K562 (cell line): ENCODE measurements around the gene LIPE. TPM values are rescaled to one million over a fixed set of nuclear protein-coding genes. Genes with fewer than 3 reads are reported as not detected.

Source experiments
- ARID1B ChIP-seq: fragments of 450-650 bp; IDR thresholded peaks from 2 replicates; pipeline ENCODE4 v1.6.1; 2016; ENCODE audit warnings: antibody characterized with exemption, mild to moderate bottlenecking, inconsistent platforms
- ATF3 ChIP-seq, 2 experiments: fragments of 450-650 bp in 1 of 2; sonication (generic) in 1 of 2; formaldehyde crosslinking in 1 of 2; IDR thresholded peaks in 1 of 2; conservative IDR thresholded peaks in 1 of 2; 2 replicates each; pipeline versions ENCODE4 v1.6.1 to v1.8.1; 2016 to 2023; ENCODE audit warnings: mild to moderate bottlenecking in 2 of 2, moderate library complexity in 2 of 2, inconsistent platforms in 1 of 2, missing genetic modification reagents in 1 of 2
- CTBP1 ChIP-seq: fragments of 450-650 bp; IDR thresholded peaks from 2 replicates; pipeline ENCODE4 v1.6.1; 2016; ENCODE audit warnings: borderline replicate concordance
- ETV1 ChIP-seq: fragments of 450-650 bp; conservative IDR thresholded peaks from 2 replicates; pipeline ENCODE4 v1.6.1; 2016; ENCODE audit warnings: missing genetic modification characterization, control low read depth, low read depth, missing compliant biosample characterization
- polyA plus RNA-seq, 8 experiments: library from polyadenylated mRNA; depleted of rRNA in 4 of 8; stranded (reverse) in 5 of 8; unstranded in 3 of 8; fragments of >200 nt; fragmentation: Nextera tagmentation in 2 of 8; fragmentation: Illumina TruSeq in 1 of 8; extraction: Ambion mirVana in 2 of 8; extraction: Trizol in 1 of 8; gene quantifications; 2 replicates each; pipeline versions ENCODE4 v1.2.1 to v1.2.3, GENCODE V29; 2011 to 2014; ENCODE audit warnings: inconsistent platforms in 1 of 8, missing spikeins in 1 of 8
- total RNA-seq, 7 experiments: library from RNA; depleted of rRNA in 6 of 7; stranded (reverse); fragments of >200 nt in 6 of 7; fragmentation: Illumina TruSeq in 2 of 7; extraction: Trizol in 2 of 7; gene quantifications; 2 replicates each; pipeline versions ENCODE4 v1.2.1 to v1.2.3, GENCODE V29; 2011 to 2021; ENCODE audit warnings: low replicate concordance in 1 of 7
- TF ChIP-seq, protein P1 (sequence below): fragments of 450-650 bp; IDR thresholded peaks from 2 replicates; pipeline ENCODE4 v1.6.1; 2016; ENCODE audit warnings: mild to moderate bottlenecking, moderate library complexity
- TF ChIP-seq, protein P2 (sequence below): sonication (generic); formaldehyde crosslinking; IDR thresholded peaks from 2 replicates; pipeline ENCODE4 v1.8.1; 2023; ENCODE audit warnings: mild to moderate bottlenecking, missing genetic modification reagents

Gene LIPE
- total and polyA plus RNA-seq, 9 of the 15 experiments (the other 6 are each of a cell fraction or from before 2014, with no cell fraction given) = 0.22 TPM; not detected in 8

GRCh38 chr19:42397263-42398166 lies 29.7 kb downstream of the LIPE start (continued):
- TF ChIP-seq, protein P1, sequence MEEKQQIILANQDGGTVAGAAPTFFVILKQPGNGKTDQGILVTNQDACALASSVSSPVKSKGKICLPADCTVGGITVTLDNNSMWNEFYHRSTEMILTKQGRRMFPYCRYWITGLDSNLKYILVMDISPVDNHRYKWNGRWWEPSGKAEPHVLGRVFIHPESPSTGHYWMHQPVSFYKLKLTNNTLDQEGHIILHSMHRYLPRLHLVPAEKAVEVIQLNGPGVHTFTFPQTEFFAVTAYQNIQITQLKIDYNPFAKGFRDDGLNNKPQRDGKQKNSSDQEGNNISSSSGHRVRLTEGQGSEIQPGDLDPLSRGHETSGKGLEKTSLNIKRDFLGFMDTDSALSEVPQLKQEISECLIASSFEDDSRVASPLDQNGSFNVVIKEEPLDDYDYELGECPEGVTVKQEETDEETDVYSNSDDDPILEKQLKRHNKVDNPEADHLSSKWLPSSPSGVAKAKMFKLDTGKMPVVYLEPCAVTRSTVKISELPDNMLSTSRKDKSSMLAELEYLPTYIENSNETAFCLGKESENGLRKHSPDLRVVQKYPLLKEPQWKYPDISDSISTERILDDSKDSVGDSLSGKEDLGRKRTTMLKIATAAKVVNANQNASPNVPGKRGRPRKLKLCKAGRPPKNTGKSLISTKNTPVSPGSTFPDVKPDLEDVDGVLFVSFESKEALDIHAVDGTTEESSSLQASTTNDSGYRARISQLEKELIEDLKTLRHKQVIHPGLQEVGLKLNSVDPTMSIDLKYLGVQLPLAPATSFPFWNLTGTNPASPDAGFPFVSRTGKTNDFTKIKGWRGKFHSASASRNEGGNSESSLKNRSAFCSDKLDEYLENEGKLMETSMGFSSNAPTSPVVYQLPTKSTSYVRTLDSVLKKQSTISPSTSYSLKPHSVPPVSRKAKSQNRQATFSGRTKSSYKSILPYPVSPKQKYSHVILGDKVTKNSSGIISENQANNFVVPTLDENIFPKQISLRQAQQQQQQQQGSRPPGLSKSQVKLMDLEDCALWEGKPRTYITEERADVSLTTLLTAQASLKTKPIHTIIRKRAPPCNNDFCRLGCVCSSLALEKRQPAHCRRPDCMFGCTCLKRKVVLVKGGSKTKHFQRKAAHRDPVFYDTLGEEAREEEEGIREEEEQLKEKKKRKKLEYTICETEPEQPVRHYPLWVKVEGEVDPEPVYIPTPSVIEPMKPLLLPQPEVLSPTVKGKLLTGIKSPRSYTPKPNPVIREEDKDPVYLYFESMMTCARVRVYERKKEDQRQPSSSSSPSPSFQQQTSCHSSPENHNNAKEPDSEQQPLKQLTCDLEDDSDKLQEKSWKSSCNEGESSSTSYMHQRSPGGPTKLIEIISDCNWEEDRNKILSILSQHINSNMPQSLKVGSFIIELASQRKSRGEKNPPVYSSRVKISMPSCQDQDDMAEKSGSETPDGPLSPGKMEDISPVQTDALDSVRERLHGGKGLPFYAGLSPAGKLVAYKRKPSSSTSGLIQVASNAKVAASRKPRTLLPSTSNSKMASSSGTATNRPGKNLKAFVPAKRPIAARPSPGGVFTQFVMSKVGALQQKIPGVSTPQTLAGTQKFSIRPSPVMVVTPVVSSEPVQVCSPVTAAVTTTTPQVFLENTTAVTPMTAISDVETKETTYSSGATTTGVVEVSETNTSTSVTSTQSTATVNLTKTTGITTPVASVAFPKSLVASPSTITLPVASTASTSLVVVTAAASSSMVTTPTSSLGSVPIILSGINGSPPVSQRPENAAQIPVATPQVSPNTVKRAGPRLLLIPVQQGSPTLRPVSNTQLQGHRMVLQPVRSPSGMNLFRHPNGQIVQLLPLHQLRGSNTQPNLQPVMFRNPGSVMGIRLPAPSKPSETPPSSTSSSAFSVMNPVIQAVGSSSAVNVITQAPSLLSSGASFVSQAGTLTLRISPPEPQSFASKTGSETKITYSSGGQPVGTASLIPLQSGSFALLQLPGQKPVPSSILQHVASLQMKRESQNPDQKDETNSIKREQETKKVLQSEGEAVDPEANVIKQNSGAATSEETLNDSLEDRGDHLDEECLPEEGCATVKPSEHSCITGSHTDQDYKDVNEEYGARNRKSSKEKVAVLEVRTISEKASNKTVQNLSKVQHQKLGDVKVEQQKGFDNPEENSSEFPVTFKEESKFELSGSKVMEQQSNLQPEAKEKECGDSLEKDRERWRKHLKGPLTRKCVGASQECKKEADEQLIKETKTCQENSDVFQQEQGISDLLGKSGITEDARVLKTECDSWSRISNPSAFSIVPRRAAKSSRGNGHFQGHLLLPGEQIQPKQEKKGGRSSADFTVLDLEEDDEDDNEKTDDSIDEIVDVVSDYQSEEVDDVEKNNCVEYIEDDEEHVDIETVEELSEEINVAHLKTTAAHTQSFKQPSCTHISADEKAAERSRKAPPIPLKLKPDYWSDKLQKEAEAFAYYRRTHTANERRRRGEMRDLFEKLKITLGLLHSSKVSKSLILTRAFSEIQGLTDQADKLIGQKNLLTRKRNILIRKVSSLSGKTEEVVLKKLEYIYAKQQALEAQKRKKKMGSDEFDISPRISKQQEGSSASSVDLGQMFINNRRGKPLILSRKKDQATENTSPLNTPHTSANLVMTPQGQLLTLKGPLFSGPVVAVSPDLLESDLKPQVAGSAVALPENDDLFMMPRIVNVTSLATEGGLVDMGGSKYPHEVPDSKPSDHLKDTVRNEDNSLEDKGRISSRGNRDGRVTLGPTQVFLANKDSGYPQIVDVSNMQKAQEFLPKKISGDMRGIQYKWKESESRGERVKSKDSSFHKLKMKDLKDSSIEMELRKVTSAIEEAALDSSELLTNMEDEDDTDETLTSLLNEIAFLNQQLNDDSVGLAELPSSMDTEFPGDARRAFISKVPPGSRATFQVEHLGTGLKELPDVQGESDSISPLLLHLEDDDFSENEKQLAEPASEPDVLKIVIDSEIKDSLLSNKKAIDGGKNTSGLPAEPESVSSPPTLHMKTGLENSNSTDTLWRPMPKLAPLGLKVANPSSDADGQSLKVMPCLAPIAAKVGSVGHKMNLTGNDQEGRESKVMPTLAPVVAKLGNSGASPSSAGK = peak; percentile 39; the same call in 1 of the 2 replicates
- TF ChIP-seq, protein P2, sequence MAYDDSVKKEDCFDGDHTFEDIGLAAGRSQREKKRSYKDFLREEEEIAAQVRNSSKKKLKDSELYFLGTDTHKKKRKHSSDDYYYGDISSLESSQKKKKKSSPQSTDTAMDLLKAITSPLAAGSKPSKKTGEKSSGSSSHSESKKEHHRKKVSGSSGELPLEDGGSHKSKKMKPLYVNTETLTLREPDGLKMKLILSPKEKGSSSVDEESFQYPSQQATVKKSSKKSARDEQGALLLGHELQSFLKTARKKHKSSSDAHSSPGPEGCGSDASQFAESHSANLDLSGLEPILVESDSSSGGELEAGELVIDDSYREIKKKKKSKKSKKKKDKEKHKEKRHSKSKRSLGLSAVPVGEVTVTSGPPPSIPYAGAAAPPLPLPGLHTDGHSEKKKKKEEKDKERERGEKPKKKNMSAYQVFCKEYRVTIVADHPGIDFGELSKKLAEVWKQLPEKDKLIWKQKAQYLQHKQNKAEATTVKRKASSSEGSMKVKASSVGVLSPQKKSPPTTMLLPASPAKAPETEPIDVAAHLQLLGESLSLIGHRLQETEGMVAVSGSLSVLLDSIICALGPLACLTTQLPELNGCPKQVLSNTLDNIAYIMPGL (CRISPR knock-in tag) = no peak
- TF ChIP-seq ARID1B (0 out of 2 replicates have a peak, but pooled peaks have one; percentile 7), CTBP1 (peak; percentile 21; the same call in 1 of the 2 replicates), ETV1 (tag) (no peak), ATF3 (IDR thresholded peaks at IDR 0.05) (no peak), ATF3 (CRISPR knock-in tag; conservative IDR thresholded peaks at IDR 0.05) (no peak)
